Glutamatergic neuron (in vitro differentiated cells): ENCODE results near the gene LRP1B. TPM values are rescaled to one million over a fixed set of nuclear protein-coding genes. Genes with fewer than 3 reads are reported as not detected.

ENCODE experiments used
- DNase-seq: peaks from one replicate; pipeline ENCODE4 v3.0.0; 2022
- H3K27ac Mint-ChIP-seq: one replicate; pipeline ENCODE4 v1.8.0; 2020; ENCODE audit warnings: mild to moderate bottlenecking, mixed read lengths, inconsistent platforms; ENCODE audit not compliant: unreplicated experiment
- H3K27me3 Mint-ChIP-seq: one replicate; pipeline ENCODE4 v1.8.0; 2020; ENCODE audit warnings: mild to moderate bottlenecking, moderate library complexity, mixed read lengths, inconsistent platforms; ENCODE audit not compliant: unreplicated experiment
- H3K36me3 Mint-ChIP-seq: one replicate; pipeline ENCODE4 v1.8.0; 2020; ENCODE audit warnings: mild to moderate bottlenecking, mixed read lengths, inconsistent platforms; ENCODE audit not compliant: unreplicated experiment
- H3K4me1 Mint-ChIP-seq: one replicate; pipeline ENCODE4 v1.8.0; 2020; ENCODE audit warnings: mild to moderate bottlenecking, low read depth, mixed read lengths, inconsistent platforms; ENCODE audit not compliant: unreplicated experiment
- H3K4me3 Mint-ChIP-seq: one replicate; pipeline ENCODE4 v1.8.0; 2020; ENCODE audit warnings: mild to moderate bottlenecking, mixed read lengths, inconsistent platforms; ENCODE audit not compliant: unreplicated experiment
- H3K9me3 Mint-ChIP-seq: one replicate; pipeline ENCODE4 v1.8.0; 2020; ENCODE audit warnings: mild to moderate bottlenecking, moderate library complexity, mixed read lengths, inconsistent platforms; ENCODE audit not compliant: unreplicated experiment
- CTCF ChIP-seq: fragments of 200-600 bp; sonication (generic); IDR thresholded peaks from one replicate; pipeline ENCODE4 v1.5.0; 2021; ENCODE audit not compliant: partially characterized antibody, unreplicated experiment
- total RNA-seq: library from RNA; stranded (reverse); fragmentation: NEBNext Ultra II Directional; extraction: Animal tissue kit (Norgen Biotek cat#: 25700); gene quantifications from one replicate; pipeline ENCODE4 v1.2.1, GENCODE V29; 2021; ENCODE audit not compliant: unreplicated experiment

Gene LRP1B
- total RNA-seq, 1 donor from 2014 or later, result 28.7 TPM

GRCh38 chr2:141341444-141341843 is 789.4 kb downstream of the LRP1B start:
- no peaks in the 10 kb centered on the region for H3K4me1 Mint-ChIP-seq
- no peak for DNase-seq
- H3K27me3 Mint-ChIP-seq, result no peaks in the 10 kb centered on the region
- no peaks in the 10 kb centered on the region for H3K36me3 Mint-ChIP-seq
- H3K27ac Mint-ChIP-seq, result no peak overlapping the region
- no peak overlapping the region for H3K4me3 Mint-ChIP-seq
- no peak for TF ChIP-seq CTCF
- no peaks in the 10 kb centered on the region for H3K9me3 Mint-ChIP-seq

GRCh38 chr2:141331127-141331526 is 799.7 kb downstream of the LRP1B start:
- Mint-ChIP-seq H3K27me3 (no peaks in the 10 kb centered on the region), H3K36me3 (no peaks in the 10 kb centered on the region), H3K9me3 (no peaks in the 10 kb centered on the region), H3K27ac (no peak overlapping the region), H3K4me3 (no peak overlapping the region), H3K4me1 (no peaks in the 10 kb centered on the region)
- DNase-seq, result no peak
- TF ChIP-seq CTCF, result no peak

GRCh38 chr2:141329964-141330363 is 800.9 kb downstream of the LRP1B start:
- H3K4me3 Mint-ChIP-seq, result no peak overlapping the region
- no peak for DNase-seq
- no peaks in the 10 kb centered on the region for H3K27me3 Mint-ChIP-seq
- no peaks in the 10 kb centered on the region for H3K36me3 Mint-ChIP-seq
- no peaks in the 10 kb centered on the region for H3K9me3 Mint-ChIP-seq
- TF ChIP-seq CTCF, result no peak
- H3K27ac Mint-ChIP-seq, result no peak overlapping the region
- H3K4me1 Mint-ChIP-seq, result no peaks in the 10 kb centered on the region

- no peaks in the 10 kb centered on the region for H3K9me3 Mint-ChIP-seq
- TF ChIP-seq CTCF, result no peak
- H3K27ac Mint-ChIP-seq, result no peak overlapping the region
- no peak overlapping the region for H3K4me3 Mint-ChIP-seq
- no peak for DNase-seq
- peaks cover 2% of the 10 kb centered on the region for H3K27me3 Mint-ChIP-seq
- H3K4me1 Mint-ChIP-seq, result no peaks in the 10 kb centered on the region
- no peaks in the 10 kb centered on the region for H3K36me3 Mint-ChIP-seq
Measured at GRCh38 chr2:141323571-141323970, 807.2 kb downstream of the LRP1B start.

GRCh38 chr2:141317986-141318385 is 812.8 kb downstream of the LRP1B start:
- Mint-ChIP-seq H3K27ac (no peak overlapping the region), H3K4me1 (no peaks in the 10 kb centered on the region), H3K27me3 (no peaks in the 10 kb centered on the region), H3K4me3 (no peak overlapping the region), H3K36me3 (no peaks in the 10 kb centered on the region), H3K9me3 (no peaks in the 10 kb centered on the region)
- no peak for DNase-seq
- no peak for TF ChIP-seq CTCF
